ENCODE measurements around the gene MOK. TPM values are rescaled to one million over a fixed set of nuclear protein-coding genes. Genes with fewer than 3 reads are reported as not detected.

Gene MOK
- total RNA-seq, 1 experiment from 2014 or later: 2.8 TPM

- Histone ChIP-seq H3K14ac (ENCODE audit: insufficient read depth, low read length) (no peak overlapping the region), H2BK20ac (ENCODE audit: low read depth, low read length, poor library complexity, severe bottlenecking) (no peak overlapping the region), H3K23ac (ENCODE audit: insufficient read length, low read depth, low read length) (no peak overlapping the region), H4K91ac (ENCODE audit: insufficient read length, low read depth, low read length) (no peak overlapping the region), H2BK5ac (ENCODE audit: insufficient read length, low read length) (no peak overlapping the region), H3K79me1 (ENCODE audit: insufficient read depth, low read depth, low read length, poor library complexity, severe bottlenecking) (no peaks in the 10 kb centered on the region), H2BK12ac (ENCODE audit: insufficient read length, low read depth, low read length) (no peak overlapping the region), H3K4me1 (ENCODE audit: insufficient read depth, low read length) (no peaks in the 10 kb centered on the region), H2BK15ac (ENCODE audit: low read depth, low read length) (no peak overlapping the region), H2AFZ (ENCODE audit: low read length) (no peak overlapping the region), H3K27ac (ENCODE audit: insufficient read length, low read depth, low read length) (no peak overlapping the region), H3K9ac (ENCODE audit: extremely low read depth, insufficient read length, low read length) (no peak overlapping the region), H3K27me3 (ENCODE audit: insufficient read depth, low read length) (no peaks in the 10 kb centered on the region), H3K18ac (ENCODE audit: insufficient read length, low read depth, low read length) (no peak overlapping the region), H4K5ac (ENCODE audit: insufficient read length, low read depth, low read length) (no peak overlapping the region), H3K4me2 (ENCODE audit: insufficient read depth, insufficient read length, low read length) (no peak overlapping the region), H3K4ac (ENCODE audit: low read depth, low read length) (no peak overlapping the region), H4K8ac (replicated peaks; ENCODE audit: insufficient read length, low read depth, low read length) (no peak overlapping the region), H3K23me2 (ENCODE audit: insufficient read length, low read depth, low read length, poor library complexity, severe bottlenecking) (no peaks in the 10 kb centered on the region), H2AK5ac (ENCODE audit: insufficient read length, low read length) (no peak overlapping the region), H2BK120ac (ENCODE audit: low read depth, low read length, poor library complexity, severe bottlenecking) (no peak overlapping the region), H3K79me2 (ENCODE audit: insufficient read depth, low read length) (no peaks in the 10 kb centered on the region; the same call in 1 of the 2 replicates), H3K9me3 (ENCODE audit: control insufficient read depth, low read depth, low read length) (no peaks in the 10 kb centered on the region), H3T11ph (ENCODE audit: low read length) (no peak overlapping the region), H3K56ac (ENCODE audit: insufficient read length, low read depth, low read length) (no peak overlapping the region), H4K20me1 (ENCODE audit: control insufficient read depth, insufficient read depth, insufficient read length) (no peaks in the 10 kb centered on the region)
- H3K36me3 Mint-ChIP-seq (ENCODE audit: insufficient read depth in 1 of 3, low read depth in 3 of 3): peaks cover 7 to 35% (median 27%) of the 10 kb centered on the region in 3 experiments
- H3K27me3 Mint-ChIP-seq (ENCODE audit: low read depth): no peaks in the 10 kb centered on the region
- H3K9me3 Mint-ChIP-seq: no peaks in the 10 kb centered on the region; a peak in 1 of 5 replicates
- H3K4me1 Mint-ChIP-seq: peaks cover 11 to 19% of the 10 kb centered on the region in 2 experiments
- peak overlapping the region in 2 of 3 experiments; percentile 36 to 80; a peak in 3 of 7 replicates for H3K27ac Mint-ChIP-seq
- no CpG with 5 or more reads among the region's 5 CpGs for WGBS (ENCODE audit: extremely low coverage, insufficient read length, low lambda C conversion rate)
- H3K4me3 Mint-ChIP-seq: no peak overlapping the region
- TF ChIP-seq, protein P1, sequence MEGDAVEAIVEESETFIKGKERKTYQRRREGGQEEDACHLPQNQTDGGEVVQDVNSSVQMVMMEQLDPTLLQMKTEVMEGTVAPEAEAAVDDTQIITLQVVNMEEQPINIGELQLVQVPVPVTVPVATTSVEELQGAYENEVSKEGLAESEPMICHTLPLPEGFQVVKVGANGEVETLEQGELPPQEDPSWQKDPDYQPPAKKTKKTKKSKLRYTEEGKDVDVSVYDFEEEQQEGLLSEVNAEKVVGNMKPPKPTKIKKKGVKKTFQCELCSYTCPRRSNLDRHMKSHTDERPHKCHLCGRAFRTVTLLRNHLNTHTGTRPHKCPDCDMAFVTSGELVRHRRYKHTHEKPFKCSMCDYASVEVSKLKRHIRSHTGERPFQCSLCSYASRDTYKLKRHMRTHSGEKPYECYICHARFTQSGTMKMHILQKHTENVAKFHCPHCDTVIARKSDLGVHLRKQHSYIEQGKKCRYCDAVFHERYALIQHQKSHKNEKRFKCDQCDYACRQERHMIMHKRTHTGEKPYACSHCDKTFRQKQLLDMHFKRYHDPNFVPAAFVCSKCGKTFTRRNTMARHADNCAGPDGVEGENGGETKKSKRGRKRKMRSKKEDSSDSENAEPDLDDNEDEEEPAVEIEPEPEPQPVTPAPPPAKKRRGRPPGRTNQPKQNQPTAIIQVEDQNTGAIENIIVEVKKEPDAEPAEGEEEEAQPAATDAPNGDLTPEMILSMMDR (conservative IDR thresholded peaks at IDR 0.05): no peak
- no peak for DNase-seq
Measured at GRCh38 chr14:102205560-102205959, 99.4 kb downstream of the MOK start.

All from H9 (cell line).